Uterus (tissue), 4 donors: ENCODE measurements around the gene OXGR1. TPM values are rescaled to one million over a fixed set of nuclear protein-coding genes. Genes with fewer than 3 reads are reported as not detected.

Experiments used
- DNase-seq, 2 donors: peaks; one replicate each; pipeline ENCODE4 v3.0.0-alpha.2; 2019 to 2020
- H3K27ac ChIP-seq, 2 donors: fragments of 200-600 bp; sonication (generic); 1 replicate in 1 of 2; 2 replicates in 1 of 2; pipeline ENCODE4 v1.5.1; 2016 to 2018
- H3K27me3 ChIP-seq, 2 donors: fragments of 200-600 bp; sonication (generic); one replicate each; pipeline ENCODE4 v1.5.1; 2018 to 2019; ENCODE audit warnings: control low read depth in 1 of 2
- H3K36me3 ChIP-seq, 2 donors: fragments of 200-600 bp; sonication (generic); one replicate each; pipeline ENCODE4 v1.5.1; 2019; ENCODE audit warnings: control low read depth in 1 of 2
- H3K4me1 ChIP-seq, 2 donors: fragments of 200-600 bp; sonication (generic); one replicate each; pipeline ENCODE4 v1.5.1; 2018 to 2019; ENCODE audit warnings: control low read depth in 1 of 2
- H3K4me3 ChIP-seq, 2 donors: fragments of 200-600 bp; sonication (generic); 1 replicate in 1 of 2; 2 replicates in 1 of 2; pipeline ENCODE4 v1.5.1; 2018 to 2019; ENCODE audit warnings: mild to moderate bottlenecking in 1 of 2
- H3K9me3 ChIP-seq, 2 donors: fragments of 200-600 bp; sonication (generic); one replicate each; pipeline ENCODE4 v1.5.1; 2019; ENCODE audit warnings: control low read depth in 1 of 2
- CTCF ChIP-seq, 4 experiments: fragments of 200-600 bp in 2 of 4; fragments of 450-650 bp in 2 of 4; sonication (generic) in 2 of 4; IDR thresholded peaks; one replicate each; pipeline ENCODE4 v1.5.1; 2016 to 2019; ENCODE audit warnings: antibody characterized with exemption in 4 of 4, mild to moderate bottlenecking in 2 of 4, moderate library complexity in 1 of 4
- POLR2A ChIP-seq, 2 donors: fragments of 450-650 bp; IDR thresholded peaks; one replicate each; pipeline ENCODE4 v1.6.1; 2016; ENCODE audit warnings: antibody characterized with exemption in 2 of 2, mild to moderate bottlenecking in 1 of 2, moderate library complexity in 1 of 2
- intact Hi-C: fragments of 100-400 bp; cut with DNase I; formaldehyde crosslinking; loops from one replicate; pipeline ENCODE4 v1.15.1; 2023; ENCODE audit warnings: low total_unique reads
- total RNA-seq, 4 donors: library from RNA; depleted of rRNA in 3 of 4; stranded (reverse); fragments of >200 nt in 3 of 4; gene quantifications; one replicate each; pipeline versions ENCODE4 v1.1.0 to v1.2.4, GENCODE V29; 2014 to 2023
- donor health status: DM: yes; HTN: yes; CAD: no.

The OXGR1 gene
- total RNA-seq, 4 donors from 2014 or later = 0.62 to 0.91 TPM; not detected in 2

- no peak overlapping the region for H3K4me3 ChIP-seq
- H3K27me3 ChIP-seq = peaks cover 0 to 9% of the 10 kb centered on the region in 2 donors
- no peak for TF ChIP-seq POLR2A (IDR thresholded peaks at IDR 0.05)
- TF ChIP-seq CTCF (IDR thresholded peaks at IDR 0.05) = no peak
- no peak for DNase-seq
- peaks cover 0 to 7% of the 10 kb centered on the region in 2 donors for H3K4me1 ChIP-seq
- H3K9me3 ChIP-seq = no peaks in the 10 kb centered on the region
- intact Hi-C loops = no loop called here
- no peak overlapping the region for H3K27ac ChIP-seq
- no peaks in the 10 kb centered on the region for H3K36me3 ChIP-seq
Observed at GRCh38 chr13:96996107-96996506, 1.8 kb upstream of the OXGR1 start.

GRCh38 chr13:96994858-96995243, 575 bp upstream of the OXGR1 start:
- Histone ChIP-seq H3K36me3 (no peaks in the 10 kb centered on the region), H3K27ac (no peak overlapping the region), H3K27me3 (peaks cover 0 to 9% of the 10 kb centered on the region in 2 donors), H3K4me1 (peaks cover 0 to 7% of the 10 kb centered on the region in 2 donors), H3K4me3 (no peak overlapping the region), H3K9me3 (no peaks in the 10 kb centered on the region)
- DNase-seq = no peak
- no peak for TF ChIP-seq POLR2A (IDR thresholded peaks at IDR 0.05)
- TF ChIP-seq CTCF (IDR thresholded peaks at IDR 0.05) = no peak
- intact Hi-C loops = no loop called here

- TF ChIP-seq CTCF (IDR thresholded peaks at IDR 0.05) (no peak), POLR2A (IDR thresholded peaks at IDR 0.05) (no peak)
- Histone ChIP-seq H3K4me1 (peaks cover 0 to 7% of the 10 kb centered on the region in 2 donors), H3K27ac (no peak overlapping the region), H3K27me3 (peaks cover 0 to 9% of the 10 kb centered on the region in 2 donors), H3K4me3 (peak overlapping the region; percentile 33 to 37), H3K36me3 (no peaks in the 10 kb centered on the region), H3K9me3 (no peaks in the 10 kb centered on the region)
- intact Hi-C loops = no loop called here
- no peak for DNase-seq
Observed at GRCh38 chr13:96993634-96994016, 651 bp downstream of the OXGR1 start.

GRCh38 chr13:96992633-96993032, 1.6 kb downstream of the OXGR1 start:
- no peak overlapping the region for H3K4me3 ChIP-seq
- no peak for DNase-seq
- H3K4me1 ChIP-seq = peaks cover 0 to 7% of the 10 kb centered on the region in 2 donors
- TF ChIP-seq POLR2A (IDR thresholded peaks at IDR 0.05) = no peak
- intact Hi-C loops = no loop called here
- peaks cover 0 to 9% of the 10 kb centered on the region in 2 donors for H3K27me3 ChIP-seq
- H3K36me3 ChIP-seq = no peaks in the 10 kb centered on the region
- no peaks in the 10 kb centered on the region for H3K9me3 ChIP-seq
- no peak overlapping the region for H3K27ac ChIP-seq

GRCh38 chr13:96991072-96991471, 3.2 kb downstream of the OXGR1 start:
- no peak for DNase-seq
- H3K27ac ChIP-seq = no peak overlapping the region
- H3K4me3 ChIP-seq = no peak overlapping the region
- no peaks in the 10 kb centered on the region for H3K9me3 ChIP-seq
- intact Hi-C loops = no loop called here
- peaks cover 0 to 8% of the 10 kb centered on the region in 2 donors for H3K27me3 ChIP-seq
- H3K4me1 ChIP-seq = peaks cover 0 to 7% of the 10 kb centered on the region in 2 donors
- no peaks in the 10 kb centered on the region for H3K36me3 ChIP-seq
- TF ChIP-seq POLR2A (IDR thresholded peaks at IDR 0.05) (no peak), CTCF (IDR thresholded peaks at IDR 0.05) (no peak)

- Histone ChIP-seq H3K9me3 (no peaks in the 10 kb centered on the region), H3K36me3 (no peaks in the 10 kb centered on the region), H3K4me3 (no peak overlapping the region), H3K4me1 (no peaks in the 10 kb centered on the region), H3K27ac (no peak overlapping the region), H3K27me3 (no peaks in the 10 kb centered on the region)
- TF ChIP-seq POLR2A (IDR thresholded peaks at IDR 0.05) = no peak
- TF ChIP-seq CTCF (IDR thresholded peaks at IDR 0.05) = no peak
- DNase-seq = no peak
- intact Hi-C loops = no loop called here
Observed at GRCh38 chr13:96988441-96988840, 5.8 kb downstream of the OXGR1 start.
